Immature natural killer cell (primary cell): ENCODE data around the gene RNF168. TPM values are rescaled to one million over a fixed set of nuclear protein-coding genes. Genes with fewer than 3 reads are reported as not detected.
"Not testable (repeated sequence)": the region's sequence is repeated elsewhere in the genome, so short reads cannot be mapped to it uniquely, and the experiment has no call there.

Source experiments
- DNase-seq, 3 donors: peaks; one replicate each; pipeline ENCODE4 v3.0.0; 2022; ENCODE audit warnings: mixed read lengths in 1 of 3
- H3K27ac Mint-ChIP-seq, 6 donors: one replicate each; pipeline ENCODE4 v1.8.0; 2020; ENCODE audit warnings: mixed read lengths in 6 of 6, mild to moderate bottlenecking in 5 of 6, inconsistent platforms in 4 of 6, moderate library complexity in 3 of 6
- H3K27me3 Mint-ChIP-seq, 3 donors: one replicate each; pipeline ENCODE4 v1.8.0; 2020 to 2021; ENCODE audit warnings: low read depth in 3 of 3, mild to moderate bottlenecking in 3 of 3, mixed read lengths in 3 of 3, moderate library complexity in 3 of 3, inconsistent platforms in 1 of 3
- H3K36me3 Mint-ChIP-seq, 3 donors: one replicate each; pipeline ENCODE4 v1.8.0; 2020; ENCODE audit warnings: mixed read lengths in 3 of 3, inconsistent platforms in 2 of 3, mild to moderate bottlenecking in 2 of 3
- H3K4me1 Mint-ChIP-seq, 2 donors: one replicate each; pipeline ENCODE4 v1.8.0; 2020; ENCODE audit warnings: inconsistent platforms in 2 of 2, mild to moderate bottlenecking in 2 of 2, mixed read lengths in 2 of 2, moderate library complexity in 1 of 2
- H3K4me3 Mint-ChIP-seq, 5 donors: one replicate each; pipeline ENCODE4 v1.8.0; 2020; ENCODE audit warnings: mild to moderate bottlenecking in 5 of 5, mixed read lengths in 5 of 5, inconsistent platforms in 3 of 5, moderate library complexity in 3 of 5
- H3K9me3 Mint-ChIP-seq, 6 donors: one replicate each; pipeline ENCODE4 v1.8.0; 2020; ENCODE audit warnings: mild to moderate bottlenecking in 6 of 6, mixed read lengths in 6 of 6, inconsistent platforms in 4 of 6, moderate library complexity in 3 of 6
- polyA plus RNA-seq, 3 donors: library from polyadenylated mRNA; unstranded; fragments of 300-500 nt; fragmentation: Illumina TruSeq; gene quantifications; one replicate each; pipeline ENCODE4 v1.2.3, GENCODE V29; 2021

RNF168 gene
- polyA plus RNA-seq, 3 donors from 2014 or later: 7.6 to 23.9 (median 12.0) TPM

GRCh38 chr3:196432137-196432879 is 71.3 kb downstream of the RNF168 start, which contains the start of gene UBXN7:
Gene UBXN7, minus strand, starts transcription at chr3:196432427. Its CDS starts 28 bp downstream, at chr3:196432399.
- H3K27ac Mint-ChIP-seq: peak within 1 kb of the TSS; percentile 50 to 97 (median 88)
- peak within 1 kb of the TSS; percentile 82 to 93 (median 83) for H3K4me3 Mint-ChIP-seq
- DNase-seq: peak; percentile 95 to 97 (median 95)
- H3K27me3 Mint-ChIP-seq: peaks cover 8 to 14% (median 13%) of the 10 kb centered on the region in 3 donors
- peaks cover 34 to 46% of the 10 kb centered on the region in 2 donors for H3K4me1 Mint-ChIP-seq
- H3K36me3 Mint-ChIP-seq: no peaks in the 10 kb centered on the region
- no peaks in the 10 kb centered on the region for H3K9me3 Mint-ChIP-seq

DNA sequence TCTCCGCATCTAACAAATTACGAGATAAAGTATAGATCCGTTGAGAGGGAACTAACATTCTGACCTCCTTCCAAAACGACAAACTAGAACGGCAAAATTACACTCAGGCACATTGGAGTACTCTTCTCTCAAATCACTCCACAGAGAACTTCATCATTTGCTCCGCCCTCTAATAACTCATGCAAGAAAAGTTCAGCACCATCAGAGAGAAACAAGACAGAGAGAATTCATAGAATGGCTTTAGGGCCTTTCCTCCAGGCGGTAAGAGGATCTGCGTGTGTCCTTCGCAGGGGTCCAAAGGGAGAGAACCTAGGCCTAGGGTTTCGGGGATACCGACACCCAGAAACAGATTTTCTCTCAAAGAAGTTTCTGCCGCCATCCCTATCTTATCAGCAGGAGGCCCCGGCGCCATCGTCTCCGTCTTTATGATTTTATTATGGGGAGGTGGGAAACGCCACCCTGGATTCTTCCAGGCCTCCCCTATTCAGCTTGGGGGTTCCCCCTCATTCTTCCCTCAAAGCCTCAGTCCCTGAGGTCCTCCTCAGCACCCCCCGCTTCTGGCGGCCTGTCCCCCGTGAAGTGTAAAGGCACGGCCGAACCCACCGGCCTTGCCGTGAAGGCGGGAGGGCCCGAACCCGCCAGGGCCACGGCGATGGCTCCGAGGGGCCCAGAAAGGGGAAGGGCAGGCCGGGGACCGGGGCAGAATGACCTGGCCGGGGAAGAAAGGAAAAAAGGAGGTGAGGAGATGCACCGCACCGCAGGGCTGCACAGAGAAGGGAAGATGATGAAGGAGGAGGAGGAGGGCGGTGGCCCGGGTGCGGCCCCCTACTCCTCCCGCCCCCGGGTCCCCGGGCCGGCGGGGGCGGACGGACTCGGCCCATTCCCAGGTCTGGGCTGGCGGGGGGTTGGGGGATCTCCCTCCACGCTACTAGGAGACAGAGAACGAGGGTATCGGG is 72.1 kb downstream of the RNF168 start:
- peak; percentile 22 to 25 (median 24) for DNase-seq
- peak overlapping the region; percentile 50 to 97 (median 88) for H3K27ac Mint-ChIP-seq

DNA sequence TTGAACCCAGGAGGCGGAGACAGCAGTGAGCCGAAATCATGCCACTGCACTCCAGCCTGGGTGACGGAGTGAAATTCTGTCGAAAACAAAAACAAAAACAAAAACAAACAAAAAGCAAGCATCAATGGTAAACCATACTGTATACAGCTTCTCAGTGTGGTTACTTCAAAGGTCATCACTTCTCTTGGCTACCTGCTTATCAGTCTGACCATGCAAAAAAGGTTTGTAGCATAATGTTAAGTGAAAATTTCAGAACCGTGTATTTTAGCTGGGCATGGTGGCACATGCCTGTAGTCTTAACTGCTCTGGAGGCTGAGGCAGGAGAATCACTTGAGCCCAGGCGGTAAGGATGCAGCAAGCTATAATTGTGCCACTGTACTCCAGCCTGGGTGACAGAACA is 75.5 kb downstream of the RNF168 start:
- H3K27ac Mint-ChIP-seq: peak overlapping the region in 1 of 6 donors; percentile 23
- peaks cover 8 to 13% (median 13%) of the 10 kb centered on the region in 3 donors for H3K27me3 Mint-ChIP-seq

More for the DNA sequence above, 72.1 kb downstream of the RNF168 start:
- Mint-ChIP-seq H3K27me3 (peaks cover 8 to 14% (median 13%) of the 10 kb centered on the region in 3 donors), H3K4me1 (peaks cover 34 to 53% of the 10 kb centered on the region in 2 donors), H3K4me3 (peak overlapping the region; percentile 82 to 93 (median 83)), H3K36me3 (peaks cover 4% of the 10 kb centered on the region in 3 donors), H3K9me3 (no peaks in the 10 kb centered on the region)

DNA sequence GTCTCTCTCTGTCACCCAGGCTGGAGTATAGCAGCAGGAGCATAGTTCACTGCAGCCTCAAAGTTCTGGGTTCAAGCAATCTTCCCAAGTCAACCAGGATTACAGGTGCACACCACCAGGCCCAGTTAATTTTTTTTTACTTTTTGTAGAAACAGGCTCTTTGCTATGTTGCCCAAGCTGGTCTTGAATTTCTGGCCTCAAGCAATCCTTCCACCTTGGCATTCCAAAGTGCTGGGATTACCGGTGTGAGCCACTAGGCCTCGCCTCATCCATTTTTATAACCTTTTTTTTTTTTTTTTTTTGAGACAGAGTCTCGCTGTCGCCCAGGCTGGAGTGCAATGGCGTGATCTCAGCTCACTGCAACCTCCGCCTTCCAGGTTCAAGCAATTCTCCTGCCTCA is 79.1 kb downstream of the RNF168 start:
- H3K9me3 Mint-ChIP-seq, H3K36me3 Mint-ChIP-seq, H3K4me3 Mint-ChIP-seq, H3K27me3 Mint-ChIP-seq, DNase-seq, H3K27ac Mint-ChIP-seq: not testable (repeated sequence)
- peaks cover 39 to 67% of the 10 kb centered on the region in 2 donors for H3K4me1 Mint-ChIP-seq

More for the DNA sequence above, 75.5 kb downstream of the RNF168 start:
- Mint-ChIP-seq H3K9me3 (no peaks in the 10 kb centered on the region), H3K4me3 (no peak overlapping the region), H3K36me3 (peaks cover 4 to 8% (median 4%) of the 10 kb centered on the region in 3 donors), H3K4me1 (peaks cover 41 to 68% of the 10 kb centered on the region in 2 donors)
- DNase-seq: no peak

DNA sequence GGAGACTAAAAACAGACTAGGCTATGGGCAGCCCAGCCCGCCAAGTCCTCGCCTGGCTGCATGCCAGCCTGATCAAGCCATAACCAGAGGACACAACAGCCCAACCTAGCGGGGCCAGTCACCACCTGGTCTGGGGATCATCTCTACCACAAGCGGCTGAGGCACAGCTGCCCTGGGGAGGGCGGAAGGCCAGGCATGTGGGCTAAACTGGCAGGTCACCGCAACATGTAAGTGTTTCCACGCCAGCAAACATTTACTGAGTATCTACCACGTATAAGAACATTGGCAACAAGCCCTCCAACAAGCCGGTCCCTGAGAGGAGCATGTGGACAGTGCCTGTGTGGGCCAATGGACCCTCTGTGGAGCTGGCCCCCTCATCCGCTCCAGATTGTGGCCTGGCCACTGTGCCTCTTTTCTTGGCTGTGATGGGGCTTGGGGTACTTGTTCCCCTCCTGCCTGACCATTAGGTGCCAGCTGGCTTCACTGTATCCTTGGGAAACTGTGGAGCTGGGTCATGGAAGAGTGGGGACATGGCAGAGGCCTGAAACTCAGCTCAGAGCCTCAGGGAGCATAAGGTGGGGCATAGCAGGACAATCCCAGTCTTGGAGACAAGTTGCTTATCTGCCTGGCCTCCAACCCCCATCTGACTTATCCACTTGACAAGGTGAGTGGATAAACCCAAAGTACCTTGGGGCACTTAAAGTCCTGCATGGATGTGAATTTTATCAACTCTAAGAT is 80.4 kb downstream of the RNF168 start:
- Mint-ChIP-seq H3K9me3 (no peaks in the 10 kb centered on the region), H3K27me3 (no peaks in the 10 kb centered on the region), H3K4me1 (peaks cover 46 to 75% of the 10 kb centered on the region in 2 donors), H3K36me3 (peaks cover 4 to 8% (median 4%) of the 10 kb centered on the region in 3 donors), H3K4me3 (no peak overlapping the region), H3K27ac (peak overlapping the region in 4 of 6 donors; percentile 13 to 81 (median 38))
- DNase-seq: peak in 1 of 3 donors; percentile 7

DNA sequence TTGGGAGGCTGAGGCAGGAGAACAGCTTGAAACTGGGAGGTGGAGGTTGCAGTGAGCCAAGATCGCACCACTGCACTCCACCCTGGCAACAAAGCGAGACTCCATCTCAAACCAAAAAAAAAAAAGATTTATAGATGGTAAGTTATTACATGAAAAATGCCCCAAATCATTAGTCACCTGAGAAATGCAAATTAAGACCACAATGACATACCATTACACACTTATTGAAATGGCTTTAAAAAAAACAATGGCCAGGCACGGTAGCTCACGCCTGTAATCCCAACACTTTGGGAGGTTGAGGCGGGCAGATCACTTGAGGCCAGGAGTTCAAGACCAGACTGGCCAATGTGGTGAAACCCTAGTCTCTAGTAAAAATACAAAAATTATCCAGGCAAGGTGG is 81.9 kb downstream of the RNF168 start:
- H3K27me3 Mint-ChIP-seq, DNase-seq, H3K27ac Mint-ChIP-seq, H3K9me3 Mint-ChIP-seq, H3K36me3 Mint-ChIP-seq, H3K4me3 Mint-ChIP-seq: not testable (repeated sequence)
- H3K4me1 Mint-ChIP-seq: peaks cover 46 to 73% of the 10 kb centered on the region in 2 donors

DNA sequence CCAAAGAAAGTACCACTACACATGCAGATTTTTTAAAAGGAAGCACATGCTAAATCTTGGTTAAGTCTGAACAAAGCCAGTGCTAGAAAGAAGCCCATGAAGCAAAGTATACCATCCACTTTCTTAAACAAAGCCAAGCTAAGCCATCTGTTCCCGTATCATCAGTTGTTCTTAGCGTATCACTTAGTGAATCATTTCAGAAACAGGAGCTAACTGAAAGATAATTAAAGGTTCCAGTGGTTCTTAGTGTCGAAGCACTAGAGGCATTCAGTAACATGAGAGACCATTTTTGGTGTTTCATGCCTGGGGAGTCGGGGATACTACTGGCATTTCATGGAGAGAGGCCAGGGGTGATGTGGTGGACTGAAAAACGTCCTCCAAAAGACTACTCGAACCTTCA is 84.2 kb downstream of the RNF168 start:
- H3K27ac Mint-ChIP-seq: peak overlapping the region in 2 of 6 donors; percentile 9 to 40
- no peak overlapping the region for H3K4me3 Mint-ChIP-seq
- H3K36me3 Mint-ChIP-seq: no peaks in the 10 kb centered on the region
- H3K4me1 Mint-ChIP-seq: peaks cover 56 to 71% of the 10 kb centered on the region in 2 donors
- DNase-seq: no peak
- no peaks in the 10 kb centered on the region for H3K9me3 Mint-ChIP-seq
- peaks cover 0 to under 1% (median 0%) of the 10 kb centered on the region in 3 donors for H3K27me3 Mint-ChIP-seq

Other genes with a start within 250 kb of the RNF168 start
- 10 to 100 TPM; 19.4 to 38.3 (median 32.0) TPM for gene PCYT1A, start 216.0 kb downstream of the RNF168 start, polyA plus RNA-seq
- gene DYNLT2B, start 185.5 kb downstream of the RNF168 start, polyA plus RNA-seq: 10 to 100 TPM; 15.6 to 17.8 (median 16.8) TPM
- 10 to 100 TPM in 1 of 3 donors, 1 to 10 TPM in 1, under 1 TPM in 1; 0.84 to 10.5 (median 5.1) TPM for gene TM4SF19, start 165.4 kb downstream of the RNF168 start, polyA plus RNA-seq
- gene UBXN7, start 71.3 kb downstream of the RNF168 start, polyA plus RNA-seq: 10 to 100 TPM; 13.8 to 36.7 (median 18.5) TPM
- gene SMCO1, start 11.6 kb upstream of the RNF168 start, polyA plus RNA-seq: not detected
- 10 to 100 TPM; 11.2 to 28.6 (median 14.8) TPM for gene WDR53, start 64.8 kb upstream of the RNF168 start, polyA plus RNA-seq
- gene FBXO45, start 64.9 kb upstream of the RNF168 start, polyA plus RNA-seq: 1 to 10 TPM; 2.6 to 6.6 (median 3.3) TPM
- gene NRROS, start 135.9 kb upstream of the RNF168 start, polyA plus RNA-seq: 10 to 100 TPM in 1 of 3 donors, 1 to 10 TPM in 2; 6.3 to 14.1 (median 8.0) TPM
- 1 to 10 TPM; 2.3 to 3.3 (median 2.3) TPM for gene CEP19, start 208.5 kb upstream of the RNF168 start, polyA plus RNA-seq
- 10 to 100 TPM; 38.3 to 55.6 (median 42.6) TPM for gene PIGX, start 208.6 kb upstream of the RNF168 start, polyA plus RNA-seq
- gene PAK2, start 236.1 kb upstream of the RNF168 start, polyA plus RNA-seq: 10 to 100 TPM; 20.2 to 34.1 (median 21.7) TPM